Midbrain (tissue), 1 donor: Measurements from ENCODE around the gene ATG5.

ENCODE experiments used
- DNase-seq: peaks from one replicate; lab custom pipeline; 2025; lab: John Stamatoyannopoulos, UW

The ATG5 gene

GRCh38 chr6:106220485-106220884 is 105.1 kb downstream of the ATG5 start:
- no peak for DNase-seq

- DNase-seq, result no peak
Measured at GRCh38 chr6:106216527-106216926, 109.0 kb downstream of the ATG5 start.

- DNase-seq, result no peak
Measured at GRCh38 chr6:106215608-106216007, 110.0 kb downstream of the ATG5 start.

GRCh38 chr6:106214531-106214930 is 111.0 kb downstream of the ATG5 start:
- DNase-seq, result no peak

GRCh38 chr6:106213660-106214289 is 111.8 kb downstream of the ATG5 start:
- DNase-seq, result no peak

GRCh38 chr6:106212576-106212975 is 113.0 kb downstream of the ATG5 start:
- no peak for DNase-seq

GRCh38 chr6:106206905-106207304 is 118.7 kb downstream of the ATG5 start:
- no peak for DNase-seq

- no peak for DNase-seq
Measured at GRCh38 chr6:106204961-106205360, 120.6 kb downstream of the ATG5 start.

- no peak for DNase-seq
Measured at GRCh38 chr6:106199998-106200397, 125.6 kb downstream of the ATG5 start.

GRCh38 chr6:106199331-106199730 is 126.2 kb downstream of the ATG5 start:
- DNase-seq, result no peak

GRCh38 chr6:106197441-106197840 is 128.1 kb downstream of the ATG5 start:
- no peak for DNase-seq

- DNase-seq, result no peak
Measured at GRCh38 chr6:106194949-106195921, 130.3 kb downstream of the ATG5 start.

- DNase-seq, result no peak
Measured at GRCh38 chr6:106192824-106193223, 132.7 kb downstream of the ATG5 start.

- no peak for DNase-seq
Measured at GRCh38 chr6:106188104-106188794, 137.3 kb downstream of the ATG5 start.

GRCh38 chr6:106187424-106187982 is 138.1 kb downstream of the ATG5 start:
- no peak for DNase-seq

GRCh38 chr6:106186714-106187113 is 138.8 kb downstream of the ATG5 start:
- DNase-seq, result no peak

GRCh38 chr6:106186172-106186571 is 139.4 kb downstream of the ATG5 start:
- DNase-seq, result no peak

GRCh38 chr6:106185615-106186014 is 139.9 kb downstream of the ATG5 start:
- DNase-seq, result no peak

- no peak for DNase-seq
Measured at GRCh38 chr6:106184629-106185028, 140.9 kb downstream of the ATG5 start.

GRCh38 chr6:106183430-106183829 is 142.1 kb downstream of the ATG5 start:
- DNase-seq, result no peak

GRCh38 chr6:106182455-106182854 is 143.1 kb downstream of the ATG5 start:
- DNase-seq, result no peak

GRCh38 chr6:106181664-106182418 is 143.7 kb downstream of the ATG5 start:
- DNase-seq, result no peak
